HepG2 (cell line): Measurements from ENCODE around the gene RDH12. TPM values are rescaled to one million over a fixed set of nuclear protein-coding genes. Genes with fewer than 3 reads are reported as not detected.
A peak's percentile ranks its signal among the peaks of the same experiment; 100 is the strongest.

Experiments
- ARID5B ChIP-seq: IDR thresholded peaks from 2 replicates; pipeline ENCODE4 v1.4.0; 2020; ENCODE audit warnings: mild to moderate bottlenecking, missing genetic modification reagents
- EP300 ChIP-seq, 3 experiments: sonication (generic) in 1 of 3; formaldehyde crosslinking in 1 of 3; IDR thresholded peaks; 2 replicates each; pipeline versions ENCODE4 v1.5.1 to v1.6.1; 2011 to 2020; ENCODE audit warnings: low read depth in 2 of 3, low read length in 2 of 3, borderline replicate concordance in 1 of 3, improper control_type of control experiment in 1 of 3, mild to moderate bottlenecking in 1 of 3, missing genetic modification reagents in 1 of 3, moderate library complexity in 1 of 3
- ERF ChIP-seq: IDR thresholded peaks from 2 replicates; pipeline ENCODE4 v1.6.1; 2018; ENCODE audit warnings: missing biosample characterization, missing genetic modification reagents
- FOXO1 ChIP-seq: sonication (generic); formaldehyde crosslinking; IDR thresholded peaks from 2 replicates; pipeline ENCODE4 v1.4.0; 2020; ENCODE audit warnings: missing genetic modification reagents
- KAT8 ChIP-seq: IDR thresholded peaks from 2 replicates; pipeline ENCODE4 v1.6.1; 2016; ENCODE audit warnings: missing genetic modification reagents, missing compliant biosample characterization
- MXD3 ChIP-seq: IDR thresholded peaks from 2 replicates; pipeline ENCODE4 v1.6.1; 2016; ENCODE audit warnings: mild to moderate bottlenecking, missing biosample characterization, missing genetic modification reagents
- PHF21A ChIP-seq: sonication (generic); formaldehyde crosslinking; IDR thresholded peaks from 2 replicates; pipeline ENCODE4 v1.5.0; 2020; ENCODE audit warnings: mild to moderate bottlenecking, missing genetic modification reagents
- RAD51 ChIP-seq: fragments of 450-650 bp; IDR thresholded peaks from 2 replicates; pipeline ENCODE4 v1.6.1; 2016; ENCODE audit warnings: borderline replicate concordance
- SOX6 ChIP-seq, 2 experiments: fragments of 450-650 bp in 1 of 2; sonication (generic) in 1 of 2; formaldehyde crosslinking in 1 of 2; IDR thresholded peaks; 2 replicates each; pipeline versions ENCODE4 v1.4.0 to v1.6.1; 2017 to 2020; ENCODE audit warnings: antibody characterized with exemption in 1 of 2, mild to moderate bottlenecking in 1 of 2, missing genetic modification reagents in 1 of 2
- ZFP37 ChIP-seq: sonication (generic); formaldehyde crosslinking; IDR thresholded peaks from 2 replicates; pipeline ENCODE4 v1.4.0; 2020; ENCODE audit warnings: missing genetic modification reagents, borderline replicate concordance
- ZNF264 ChIP-seq: sonication (generic); formaldehyde crosslinking; IDR thresholded peaks from 2 replicates; pipeline ENCODE4 v1.4.0; 2020; ENCODE audit warnings: missing genetic modification reagents
- ZNF512 ChIP-seq: sonication (generic); formaldehyde crosslinking; IDR thresholded peaks from 2 replicates; pipeline ENCODE4 v1.4.0; 2020; ENCODE audit warnings: mild to moderate bottlenecking, missing genetic modification reagents
- ZNF570 ChIP-seq: sonication (generic); formaldehyde crosslinking; IDR thresholded peaks from 2 replicates; pipeline ENCODE4 v1.4.0; 2020; ENCODE audit warnings: mild to moderate bottlenecking, missing genetic modification reagents, borderline replicate concordance
- polyA plus RNA-seq, 8 experiments: library from polyadenylated mRNA; depleted of rRNA in 3 of 8; stranded (reverse) in 7 of 8; unstranded in 1 of 8; fragments of >200 nt; fragmentation: Illumina TruSeq in 4 of 8; extraction: Trizol in 4 of 8; gene quantifications; 2 replicates each; pipeline versions ENCODE4 v1.2.1 to v1.2.3, GENCODE V29; 2011 to 2016; ENCODE audit warnings: low read depth in 4 of 8, missing spikeins in 1 of 8, mixed read lengths in 1 of 8; ENCODE audit not compliant: insufficient read depth in 1 of 8
- total RNA-seq, 5 experiments: library from RNA; depleted of rRNA; stranded (reverse); fragments of >200 nt; fragmentation: Illumina TruSeq; extraction: Trizol; gene quantifications; 2 replicates each; pipeline ENCODE4 v1.2.3, GENCODE V29; 2016; ENCODE audit warnings: low read depth in 1 of 5
- TF ChIP-seq, protein P1 (sequence below), 2 experiments: sonication (generic) in 1 of 2; formaldehyde crosslinking in 1 of 2; IDR thresholded peaks; 2 replicates each; pipeline versions ENCODE4 v1.5.1 to v1.6.1; 2011 to 2020; ENCODE audit warnings: borderline replicate concordance in 1 of 2, low read depth in 1 of 2, low read length in 1 of 2, mild to moderate bottlenecking in 1 of 2, missing genetic modification reagents in 1 of 2, moderate library complexity in 1 of 2
- TF ChIP-seq, protein P2 (sequence below): sonication (generic); formaldehyde crosslinking; IDR thresholded peaks from 2 replicates; pipeline ENCODE4 v1.4.0; 2020; ENCODE audit warnings: mild to moderate bottlenecking, missing genetic modification reagents

Gene RDH12
- total and polyA plus RNA-seq, 2 of the 13 experiments (the other 11 are each of a cell fraction or from before 2014, with no cell fraction given) = 1.6 to 2.1 TPM

GRCh38 chr14:67738740-67739504 is 37.2 kb downstream of the RDH12 start (continued):
- TF ChIP-seq ARID5B (CRISPR knock-in tag) = peak; percentile 74; the same call in 1 of the 2 replicates
- 0 out of 2 replicates have a peak, but pooled peaks have one; percentile 29 for TF ChIP-seq ZNF264 (CRISPR knock-in tag)
- peak; percentile 29; the same call in 1 of the 2 replicates for TF ChIP-seq KAT8 (CRISPR knock-in tag)
- peak in 1 of 2 experiments; percentile 45; a peak in 1 of 4 replicates for TF ChIP-seq EP300 (IDR thresholded peaks at IDR 0.05; ENCODE audit: low read depth in 2 of 2, low read length in 2 of 2)
- no peak for TF ChIP-seq EP300 (CRISPR knock-in tag; IDR thresholded peaks at IDR 0.05; ENCODE audit: borderline replicate concordance)
- TF ChIP-seq ZNF570 (CRISPR knock-in tag) = no peak
- peak; percentile 39; the same call in 1 of the 2 replicates for TF ChIP-seq ERF
- TF ChIP-seq FOXO1 (CRISPR knock-in tag) = 0 out of 2 replicates have a peak, but pooled peaks have one; percentile 28
- TF ChIP-seq, protein P1, sequence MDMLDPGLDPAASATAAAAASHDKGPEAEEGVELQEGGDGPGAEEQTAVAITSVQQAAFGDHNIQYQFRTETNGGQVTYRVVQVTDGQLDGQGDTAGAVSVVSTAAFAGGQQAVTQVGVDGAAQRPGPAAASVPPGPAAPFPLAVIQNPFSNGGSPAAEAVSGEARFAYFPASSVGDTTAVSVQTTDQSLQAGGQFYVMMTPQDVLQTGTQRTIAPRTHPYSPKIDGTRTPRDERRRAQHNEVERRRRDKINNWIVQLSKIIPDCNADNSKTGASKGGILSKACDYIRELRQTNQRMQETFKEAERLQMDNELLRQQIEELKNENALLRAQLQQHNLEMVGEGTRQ (IDR thresholded peaks at IDR 0.05; ENCODE audit: low read depth, low read length) = peak; percentile 69
- TF ChIP-seq, protein P1 (CRISPR knock-in tag; IDR thresholded peaks at IDR 0.05; ENCODE audit: borderline replicate concordance) = peak; percentile 85; the same call in 1 of the 2 replicates
- peak; percentile 71; the same call in 1 of the 2 replicates for TF ChIP-seq PHF21A
- TF ChIP-seq ZFP37 (CRISPR knock-in tag) = no peak
- TF ChIP-seq, protein P2, sequence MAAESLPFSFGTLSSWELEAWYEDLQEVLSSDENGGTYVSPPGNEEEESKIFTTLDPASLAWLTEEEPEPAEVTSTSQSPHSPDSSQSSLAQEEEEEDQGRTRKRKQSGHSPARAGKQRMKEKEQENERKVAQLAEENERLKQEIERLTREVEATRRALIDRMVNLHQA (CRISPR knock-in tag) = no peak
- peak; percentile 68; the same call in 1 of the 2 replicates for TF ChIP-seq ZNF512
- peak; percentile 64; the same call in 1 of the 2 replicates for TF ChIP-seq RAD51
- TF ChIP-seq SOX6 (IDR thresholded peaks at IDR 0.05) = no peak
- TF ChIP-seq SOX6 (CRISPR knock-in tag; IDR thresholded peaks at IDR 0.05) = peak; percentile 100
- TF ChIP-seq MXD3 (CRISPR knock-in tag) = no peak
